ENCODE data around the gene KLHL5.

DNA sequence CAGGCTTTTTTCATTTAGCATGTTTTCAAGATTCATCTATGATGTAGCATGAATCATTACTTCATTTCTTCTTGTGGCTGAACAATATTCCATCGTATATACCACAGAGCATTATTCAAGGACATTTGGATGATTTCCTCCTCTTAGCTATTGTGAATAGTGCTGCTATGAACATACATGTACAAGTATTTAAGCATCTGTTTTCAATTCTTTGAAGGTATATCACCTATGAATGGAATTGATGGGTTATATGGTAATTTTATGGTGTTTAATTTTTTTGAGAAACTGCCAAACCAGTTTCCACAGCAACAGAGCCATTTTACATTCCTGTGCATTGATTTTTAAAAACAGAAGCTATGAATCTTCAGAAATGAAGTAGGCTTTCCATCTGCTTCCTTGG, 84.2 kb downstream of the KLHL5 start:
- TF ChIP-seq HOXB13 (CRISPR knock-in tag; IDR thresholded peaks at IDR 0.05; ENCODE audit: low read depth) (no peak), RNF2 (IDR thresholded peaks at IDR 0.05; ENCODE audit: borderline replicate concordance, low read depth) (no peak), HDAC2 (IDR thresholded peaks at IDR 0.05) (no peak), MAZ (IDR thresholded peaks at IDR 0.05; ENCODE audit: borderline replicate concordance, low read depth, low read length) (no peak), MAFK (IDR thresholded peaks at IDR 0.05; ENCODE audit: partially characterized antibody) (no peak)
- TF ChIP-seq, protein P1, sequence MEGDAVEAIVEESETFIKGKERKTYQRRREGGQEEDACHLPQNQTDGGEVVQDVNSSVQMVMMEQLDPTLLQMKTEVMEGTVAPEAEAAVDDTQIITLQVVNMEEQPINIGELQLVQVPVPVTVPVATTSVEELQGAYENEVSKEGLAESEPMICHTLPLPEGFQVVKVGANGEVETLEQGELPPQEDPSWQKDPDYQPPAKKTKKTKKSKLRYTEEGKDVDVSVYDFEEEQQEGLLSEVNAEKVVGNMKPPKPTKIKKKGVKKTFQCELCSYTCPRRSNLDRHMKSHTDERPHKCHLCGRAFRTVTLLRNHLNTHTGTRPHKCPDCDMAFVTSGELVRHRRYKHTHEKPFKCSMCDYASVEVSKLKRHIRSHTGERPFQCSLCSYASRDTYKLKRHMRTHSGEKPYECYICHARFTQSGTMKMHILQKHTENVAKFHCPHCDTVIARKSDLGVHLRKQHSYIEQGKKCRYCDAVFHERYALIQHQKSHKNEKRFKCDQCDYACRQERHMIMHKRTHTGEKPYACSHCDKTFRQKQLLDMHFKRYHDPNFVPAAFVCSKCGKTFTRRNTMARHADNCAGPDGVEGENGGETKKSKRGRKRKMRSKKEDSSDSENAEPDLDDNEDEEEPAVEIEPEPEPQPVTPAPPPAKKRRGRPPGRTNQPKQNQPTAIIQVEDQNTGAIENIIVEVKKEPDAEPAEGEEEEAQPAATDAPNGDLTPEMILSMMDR (IDR thresholded peaks at IDR 0.05): no peak

Measured in A549 (cell line).